BLaER1 (cell line): ENCODE data around the gene SLC38A6.
"Not testable (repeated sequence)": the region's sequence is repeated elsewhere in the genome, so short reads cannot be mapped to it uniquely, and the experiment has no call there.

Experiments used
- H3K27ac ChIP-seq: shearing (Covaris generic); formaldehyde crosslinking; 2 replicates; pipeline ENCODE4 v1.8.1; 2022
- H3K27me3 ChIP-seq: shearing (Covaris generic); formaldehyde crosslinking; 2 replicates; pipeline ENCODE4 v1.8.1; 2022
- H3K36me3 ChIP-seq: shearing (Covaris generic); formaldehyde crosslinking; 2 replicates; pipeline ENCODE4 v1.8.1; 2022
- H3K4me1 ChIP-seq: shearing (Covaris generic); formaldehyde crosslinking; 2 replicates; pipeline ENCODE4 v1.8.1; 2022
- H3K4me2 ChIP-seq: shearing (Covaris generic); formaldehyde crosslinking; 2 replicates; pipeline ENCODE4 v1.8.1; 2022
- H3K4me3 ChIP-seq: shearing (Covaris generic); formaldehyde crosslinking; 2 replicates; pipeline ENCODE4 v1.8.1; 2022
- H3K9ac ChIP-seq: shearing (Covaris generic); formaldehyde crosslinking; 2 replicates; pipeline ENCODE4 v1.8.1; 2022
- H3K9me3 ChIP-seq: shearing (Covaris generic); formaldehyde crosslinking; 2 replicates; pipeline ENCODE4 v1.8.1; 2022
- H4K20me1 ChIP-seq: shearing (Covaris generic); formaldehyde crosslinking; 2 replicates; pipeline ENCODE4 v1.8.1; 2022
- Cebpa-rat ChIP-seq: shearing (Covaris generic); IDR thresholded peaks from 2 replicates; pipeline ENCODE4 v1.8.1; 2022

Gene SLC38A6

DNA sequence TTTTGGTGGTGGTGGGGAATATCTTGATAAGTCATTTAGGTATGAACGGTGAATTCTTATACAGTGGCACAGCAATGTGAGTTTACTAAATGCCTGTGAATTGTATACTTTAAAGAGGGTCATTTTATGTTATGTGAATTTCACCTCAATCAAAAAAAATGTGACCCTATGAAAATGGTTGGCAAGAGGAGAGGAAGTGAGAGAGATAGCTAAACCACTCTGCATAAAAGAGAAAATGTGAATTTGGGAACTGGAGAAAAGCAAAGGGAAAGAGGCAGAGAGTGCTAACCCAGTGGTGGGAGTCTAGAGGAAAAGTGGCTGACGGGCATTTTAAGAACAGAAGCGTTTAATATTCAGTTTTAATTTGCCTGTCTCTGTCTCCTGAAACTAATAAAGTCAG lies 93.8 kb downstream of the SLC38A6 start:
- Histone ChIP-seq H3K27ac (no peak overlapping the region), H3K9ac (no peak overlapping the region), H3K4me3 (no peak overlapping the region), H3K9me3 (no peaks in the 10 kb centered on the region), H3K4me2 (no peak overlapping the region), H4K20me1 (no peaks in the 10 kb centered on the region), H3K36me3 (no peaks in the 10 kb centered on the region), H3K27me3 (no peaks in the 10 kb centered on the region), H3K4me1 (no peaks in the 10 kb centered on the region)
- no peak for TF ChIP-seq Cebpa-rat

DNA sequence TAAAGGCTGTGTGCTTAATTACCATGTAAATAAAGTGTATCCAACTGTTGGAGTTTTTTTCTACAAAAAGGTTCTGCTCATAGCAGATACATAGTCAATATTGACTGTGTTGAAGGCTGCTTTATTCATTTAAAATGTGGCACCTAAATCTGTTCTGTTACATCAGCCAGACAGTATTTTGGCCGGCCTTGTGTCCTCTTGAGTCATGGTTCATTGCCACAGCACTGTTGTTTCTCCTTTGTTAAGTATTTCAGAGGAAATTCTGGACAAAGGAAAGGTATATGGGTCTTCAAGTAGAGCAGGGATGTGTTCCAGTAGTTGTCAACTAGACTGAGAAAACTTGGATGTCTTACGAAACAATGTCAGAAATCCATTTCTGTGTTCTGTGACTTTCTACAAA lies 95.5 kb downstream of the SLC38A6 start:
- Histone ChIP-seq H3K27ac (no peak overlapping the region), H3K36me3 (no peaks in the 10 kb centered on the region), H3K4me1 (no peaks in the 10 kb centered on the region), H4K20me1 (no peaks in the 10 kb centered on the region), H3K9ac (no peak overlapping the region), H3K4me2 (no peak overlapping the region), H3K27me3 (no peaks in the 10 kb centered on the region), H3K9me3 (no peaks in the 10 kb centered on the region), H3K4me3 (no peak overlapping the region)
- no peak for TF ChIP-seq Cebpa-rat

DNA sequence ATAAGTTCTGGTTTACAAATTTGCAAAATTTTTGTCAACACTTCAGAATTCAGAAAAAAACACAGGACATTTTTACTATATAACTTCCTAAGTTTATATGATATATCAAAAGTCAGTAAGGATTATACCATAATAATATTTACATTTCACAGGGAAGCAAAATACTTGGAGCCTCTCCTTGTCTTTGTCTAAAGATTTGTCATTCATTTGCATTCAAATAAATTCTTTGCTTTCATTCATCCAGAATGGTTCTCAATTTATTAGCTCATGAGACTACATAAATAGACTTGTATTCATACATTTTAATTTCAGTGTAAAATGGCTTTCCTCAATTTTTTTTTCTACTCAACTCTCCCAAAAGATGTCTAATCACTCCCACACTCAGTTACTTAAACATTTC lies 96.4 kb downstream of the SLC38A6 start:
- no peak overlapping the region for H3K4me2 ChIP-seq
- no peak overlapping the region for H3K9ac ChIP-seq
- H3K4me1 ChIP-seq = no peaks in the 10 kb centered on the region

DNA sequence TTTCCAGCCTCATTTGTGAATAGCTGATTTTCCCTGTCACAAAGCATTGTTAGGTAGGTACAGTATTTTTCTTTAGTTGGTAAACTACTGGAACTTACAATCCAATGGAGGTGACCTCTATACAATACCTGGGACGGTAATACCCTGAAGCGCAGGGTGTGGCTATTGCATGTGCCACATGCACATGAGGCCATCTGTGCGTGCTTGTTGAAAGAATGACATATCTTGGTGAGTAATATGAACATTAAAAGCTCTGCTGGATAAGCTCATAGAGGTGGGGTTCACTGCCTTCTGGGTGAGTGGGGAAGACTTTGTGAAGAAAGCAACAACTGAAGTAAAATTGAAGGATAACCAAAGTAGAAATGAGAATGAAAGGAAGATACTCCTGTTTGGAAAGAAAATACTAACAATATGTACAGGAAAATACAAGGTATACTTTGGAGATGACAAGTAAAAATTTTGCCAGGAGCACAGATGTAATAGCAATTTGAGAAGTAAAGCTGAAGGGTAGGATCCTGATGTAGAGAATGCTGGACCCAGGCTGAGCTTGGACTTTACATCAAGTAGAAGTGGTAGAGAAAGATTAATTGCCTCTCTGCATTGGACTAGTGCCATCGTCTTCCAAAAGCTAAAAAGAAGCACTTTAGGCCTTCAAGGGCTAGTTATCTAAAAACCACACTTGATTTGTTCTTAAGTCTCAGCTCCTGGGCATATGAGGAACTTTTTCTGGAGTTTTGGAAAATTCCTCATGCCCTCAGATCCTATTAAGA lies 97.1 kb downstream of the SLC38A6 start:
- Histone ChIP-seq H3K9me3 (no peaks in the 10 kb centered on the region), H3K4me1 (no peaks in the 10 kb centered on the region), H3K36me3 (no peaks in the 10 kb centered on the region), H4K20me1 (no peaks in the 10 kb centered on the region), H3K4me3 (no peak overlapping the region), H3K27me3 (no peaks in the 10 kb centered on the region), H3K27ac (no peak overlapping the region), H3K4me2 (no peak overlapping the region), H3K9ac (no peak overlapping the region)
- TF ChIP-seq Cebpa-rat = no peak

More for the DNA sequence above, 96.4 kb downstream of the SLC38A6 start:
- no peaks in the 10 kb centered on the region for H3K27me3 ChIP-seq
- H3K4me3 ChIP-seq = no peak overlapping the region
- H3K9me3 ChIP-seq = no peaks in the 10 kb centered on the region
- no peaks in the 10 kb centered on the region for H3K36me3 ChIP-seq
- no peaks in the 10 kb centered on the region for H4K20me1 ChIP-seq
- H3K27ac ChIP-seq = no peak overlapping the region
- no peak for TF ChIP-seq Cebpa-rat

DNA sequence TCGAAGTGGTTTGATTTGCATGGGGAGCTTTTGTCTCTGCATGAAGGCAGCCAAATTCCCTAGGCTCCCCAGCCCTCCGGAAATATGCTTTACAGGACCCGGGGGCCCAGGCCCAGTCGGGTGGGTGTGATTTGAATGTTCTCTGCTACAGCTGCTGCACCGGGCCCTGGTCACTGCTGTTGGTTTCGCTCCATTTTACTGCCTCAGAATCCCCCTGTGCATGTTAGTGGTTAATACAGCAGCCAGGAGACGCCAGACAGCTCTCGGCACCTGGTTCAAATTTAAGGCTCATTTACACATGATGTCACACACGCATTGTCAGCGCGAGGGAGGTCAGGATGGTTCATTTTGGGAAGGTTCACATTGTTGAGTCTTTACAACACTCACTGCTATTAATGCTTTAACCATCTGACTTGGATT lies 99.6 kb downstream of the SLC38A6 start:
- no peak for TF ChIP-seq Cebpa-rat
- no peak overlapping the region for H3K4me3 ChIP-seq
- no peaks in the 10 kb centered on the region for H3K4me1 ChIP-seq
- no peak overlapping the region for H3K9ac ChIP-seq
- H4K20me1 ChIP-seq = no peaks in the 10 kb centered on the region
- no peak overlapping the region for H3K27ac ChIP-seq
- H3K9me3 ChIP-seq = no peaks in the 10 kb centered on the region
- no peaks in the 10 kb centered on the region for H3K27me3 ChIP-seq
- no peaks in the 10 kb centered on the region for H3K36me3 ChIP-seq
- no peak overlapping the region for H3K4me2 ChIP-seq

DNA sequence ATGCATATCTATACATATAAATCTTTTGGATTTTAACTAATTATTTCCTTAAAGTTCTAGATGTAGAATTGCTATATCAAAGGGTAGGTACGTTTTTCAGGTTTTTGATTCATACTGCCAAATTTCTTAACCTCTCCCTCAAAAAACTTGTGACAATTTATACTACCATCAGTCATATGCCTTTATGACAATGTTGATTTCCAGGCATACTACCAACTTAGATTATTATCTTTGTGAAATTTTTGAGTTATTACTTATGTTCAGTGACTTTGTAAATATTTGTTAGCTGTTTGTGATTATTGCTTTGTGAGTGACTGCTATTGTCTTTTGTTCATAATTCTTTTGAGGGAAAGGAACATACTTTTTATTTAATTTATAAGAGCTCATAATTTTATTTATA lies 107.0 kb downstream of the SLC38A6 start:
- no peaks in the 10 kb centered on the region for H3K36me3 ChIP-seq

DNA sequence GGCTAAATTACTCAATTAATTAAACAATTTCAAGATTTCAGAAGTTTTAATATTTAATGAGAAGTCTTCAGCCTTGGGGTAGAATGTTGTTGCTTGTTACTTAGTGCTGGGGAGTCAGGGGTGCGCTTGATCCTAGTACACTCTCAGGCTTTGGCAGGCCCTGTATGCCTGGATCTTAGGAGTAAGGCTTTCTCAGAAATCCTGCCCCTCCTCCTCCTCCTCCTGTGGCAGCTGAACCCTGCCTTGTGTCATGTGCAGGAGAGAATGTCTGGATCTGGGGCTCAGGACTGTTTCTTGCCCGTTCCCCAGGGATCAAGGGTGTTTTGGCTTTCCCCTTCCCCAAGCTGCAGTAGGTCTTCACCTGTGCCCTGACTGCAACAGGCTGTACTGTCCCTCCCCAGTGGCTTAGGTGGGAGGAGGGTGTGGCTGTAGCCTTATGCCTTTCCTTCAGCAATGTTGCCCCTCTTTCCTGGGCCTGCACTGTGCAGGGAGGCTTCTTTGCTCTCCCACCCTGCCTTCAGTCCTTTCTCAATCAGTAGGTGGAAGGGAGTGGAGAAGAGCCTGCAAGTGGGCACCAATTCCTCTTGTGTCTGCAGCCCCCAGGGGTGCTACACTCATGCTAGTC lies 108.2 kb downstream of the SLC38A6 start:
- no peaks in the 10 kb centered on the region for H3K27me3 ChIP-seq
- no peaks in the 10 kb centered on the region for H3K9me3 ChIP-seq
- no peak overlapping the region for H3K27ac ChIP-seq
- no peaks in the 10 kb centered on the region for H3K36me3 ChIP-seq
- H3K4me3 ChIP-seq = no peak overlapping the region
- no peak for TF ChIP-seq Cebpa-rat
- H4K20me1 ChIP-seq = no peaks in the 10 kb centered on the region
- H3K4me2 ChIP-seq = no peak overlapping the region
- H3K9ac ChIP-seq = no peak overlapping the region
- no peaks in the 10 kb centered on the region for H3K4me1 ChIP-seq

More for the DNA sequence above, 107.0 kb downstream of the SLC38A6 start:
- no peak for TF ChIP-seq Cebpa-rat
- H3K4me1 ChIP-seq = no peaks in the 10 kb centered on the region
- no peaks in the 10 kb centered on the region for H4K20me1 ChIP-seq
- no peaks in the 10 kb centered on the region for H3K27me3 ChIP-seq
- no peaks in the 10 kb centered on the region for H3K9me3 ChIP-seq
- H3K27ac ChIP-seq = no peak overlapping the region
- H3K9ac ChIP-seq = no peak overlapping the region
- H3K4me2 ChIP-seq = no peak overlapping the region
- H3K4me3 ChIP-seq = no peak overlapping the region

DNA sequence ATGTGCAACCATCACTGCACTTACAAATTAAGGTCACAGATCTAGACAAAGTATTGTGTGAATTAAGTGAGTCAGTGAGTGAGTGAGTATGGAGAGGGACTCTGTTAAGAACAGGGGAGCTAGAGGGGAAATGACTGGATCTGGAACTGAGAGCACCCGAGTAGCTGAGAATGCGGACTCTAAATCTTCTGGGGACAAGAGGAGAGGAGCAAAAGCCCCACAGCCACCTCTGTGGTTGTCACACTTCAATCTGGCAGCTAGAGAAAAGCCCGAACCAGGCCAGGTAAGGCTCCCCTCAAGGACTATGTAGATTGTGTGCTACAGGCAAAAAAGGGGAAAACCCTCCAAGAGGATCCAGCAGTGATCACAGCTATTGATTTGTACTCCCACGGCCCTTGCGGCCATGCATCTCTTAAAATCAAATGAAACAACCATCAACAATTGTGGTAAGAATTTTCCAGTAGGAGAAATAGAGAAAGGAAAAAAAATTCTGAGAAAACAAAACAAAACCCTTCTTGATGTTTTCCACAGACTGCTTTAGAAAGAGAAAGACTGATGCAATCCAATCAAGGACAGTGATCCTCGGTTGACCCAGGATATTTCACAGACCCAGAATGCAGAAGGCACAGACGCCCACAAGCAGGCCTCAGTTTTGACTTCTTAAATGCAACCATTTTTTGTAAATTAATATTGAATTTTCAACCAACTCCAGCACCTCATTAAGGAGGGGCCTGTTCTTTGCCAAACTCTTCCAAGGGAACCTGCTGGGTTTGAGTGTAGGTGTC lies 109.6 kb downstream of the SLC38A6 start:
- no peaks in the 10 kb centered on the region for H3K4me1 ChIP-seq
- no peaks in the 10 kb centered on the region for H3K36me3 ChIP-seq
- no peak overlapping the region for H3K4me2 ChIP-seq
- H3K27me3 ChIP-seq = no peaks in the 10 kb centered on the region
- H3K4me3 ChIP-seq = no peak overlapping the region
- TF ChIP-seq Cebpa-rat = no peak
- no peak overlapping the region for H3K9ac ChIP-seq
- H3K27ac ChIP-seq = no peak overlapping the region
- H4K20me1 ChIP-seq = no peaks in the 10 kb centered on the region
- H3K9me3 ChIP-seq = no peaks in the 10 kb centered on the region

DNA sequence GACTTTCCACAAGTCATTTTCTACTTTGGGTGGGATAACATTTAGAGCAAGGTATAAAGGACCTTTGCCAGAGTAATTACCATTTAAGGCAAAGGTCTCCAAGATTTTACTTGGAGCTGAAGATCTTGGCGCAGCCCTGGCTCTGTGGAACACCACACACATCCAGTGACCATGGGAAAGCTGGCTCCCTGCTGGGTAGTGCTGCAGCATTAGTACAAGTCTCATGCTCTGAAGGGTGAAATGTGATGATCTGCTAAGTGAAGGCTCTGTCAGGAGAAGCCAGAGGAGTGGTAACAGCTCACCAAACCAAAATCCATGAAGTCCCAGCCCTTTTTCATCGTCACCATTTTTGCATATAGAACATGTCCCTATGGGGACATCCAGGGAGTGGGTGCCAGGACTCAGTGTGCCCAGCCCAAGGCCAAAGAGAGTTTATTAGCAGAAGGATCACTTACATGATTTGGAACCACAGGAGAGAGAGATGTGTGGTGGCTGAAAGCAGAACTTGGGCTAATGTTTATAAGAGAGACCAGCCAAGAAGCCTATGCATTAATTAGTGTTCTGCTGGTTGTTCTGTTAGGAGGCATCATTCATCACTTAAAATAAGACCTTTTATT lies 110.7 kb downstream of the SLC38A6 start:
- no peaks in the 10 kb centered on the region for H3K27me3 ChIP-seq
- no peaks in the 10 kb centered on the region for H4K20me1 ChIP-seq
- no peak overlapping the region for H3K4me3 ChIP-seq
- no peaks in the 10 kb centered on the region for H3K9me3 ChIP-seq
- H3K9ac ChIP-seq = no peak overlapping the region
- TF ChIP-seq Cebpa-rat = no peak
- H3K4me1 ChIP-seq = no peaks in the 10 kb centered on the region
- H3K27ac ChIP-seq = no peak overlapping the region
- no peaks in the 10 kb centered on the region for H3K36me3 ChIP-seq
- no peak overlapping the region for H3K4me2 ChIP-seq

DNA sequence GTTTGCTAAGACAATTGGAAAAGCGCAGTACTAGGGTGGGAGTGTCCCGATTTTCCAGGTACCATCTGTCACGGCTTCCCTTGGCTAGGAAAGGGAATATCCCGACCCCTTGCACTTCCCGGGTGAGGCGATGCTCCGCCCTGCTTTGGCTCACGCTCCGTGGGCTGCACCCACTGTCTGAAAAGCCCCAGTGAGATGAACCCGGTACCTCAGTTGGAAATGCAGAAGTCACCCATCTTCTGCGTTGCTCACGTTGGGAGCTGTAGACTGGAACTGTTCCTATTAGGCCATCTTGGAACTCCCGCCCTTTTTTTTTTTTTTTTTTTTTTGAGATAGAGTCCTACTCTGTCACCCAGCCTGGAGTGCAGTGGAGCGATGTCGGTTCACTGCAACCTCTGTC lies 117.1 kb downstream of the SLC38A6 start:
- not testable (repeated sequence) for H3K4me1 ChIP-seq, H3K9me3 ChIP-seq, H3K27ac ChIP-seq, H3K27me3 ChIP-seq, H3K36me3 ChIP-seq, H3K4me3 ChIP-seq, H3K4me2 ChIP-seq, H3K9ac ChIP-seq, H4K20me1 ChIP-seq
